Esophagus muscularis mucosa (tissue), 4 donors: ENCODE results near the gene AGMAT. TPM values are rescaled to one million over a fixed set of nuclear protein-coding genes. Genes with fewer than 3 reads are reported as not detected.
A peak's percentile ranks its signal among the peaks of the same experiment; 100 is the strongest.

ENCODE experiments used
- DNase-seq: peaks from one replicate; pipeline ENCODE4 v3.0.0-alpha.2; 2017; ENCODE audit errors: extremely low spot score
- H3K27ac ChIP-seq, 4 donors: fragments of 200-600 bp; sonication (generic); replicated peaks in 1 of 4; 1 replicate in 3 of 4; 2 replicates in 1 of 4; pipeline ENCODE4 v1.5.1; 2016 to 2019; ENCODE audit warnings: mild to moderate bottlenecking in 1 of 4
- H3K27me3 ChIP-seq, 4 donors: fragments of 200-600 bp; sonication (generic); one replicate each; pipeline versions ENCODE4 v1.5.1 to v1.6.0; 2016 to 2019
- H3K36me3 ChIP-seq, 4 donors: fragments of 200-600 bp; sonication (generic); one replicate each; pipeline ENCODE4 v1.5.1; 2016 to 2019
- H3K4me1 ChIP-seq, 4 donors: fragments of 200-600 bp; sonication (generic); one replicate each; pipeline ENCODE4 v1.5.1; 2016 to 2019
- H3K4me3 ChIP-seq, 4 donors: fragments of 200-600 bp; sonication (generic); 1 replicate in 2 of 4; 2 replicates in 2 of 4; pipeline ENCODE4 v1.5.1; 2016 to 2019; ENCODE audit warnings: mild to moderate bottlenecking in 4 of 4, moderate library complexity in 1 of 4
- H3K9me3 ChIP-seq, 4 donors: fragments of 200-600 bp; sonication (generic); 1 replicate in 3 of 4; 2 replicates in 1 of 4; pipeline ENCODE4 v1.5.1; 2016 to 2019
- EP300 ChIP-seq: sonication (generic); formaldehyde crosslinking; IDR thresholded peaks from one replicate; pipeline ENCODE4 v1.6.1; 2017; ENCODE audit warnings: antibody characterized with exemption
- POLR2A ChIP-seq: fragments of 450-650 bp; IDR thresholded peaks from one replicate; pipeline ENCODE4 v1.6.1; 2017; ENCODE audit warnings: antibody characterized with exemption, moderate library complexity, mild to moderate bottlenecking, low read depth
- POLR2AphosphoS5 ChIP-seq, 2 donors: sonication (generic); formaldehyde crosslinking; IDR thresholded peaks; one replicate each; pipeline ENCODE4 v1.6.1; 2017; ENCODE audit warnings: antibody characterized with exemption in 2 of 2
- WGBS: methylation state at CpG from one replicate; pipeline ENCODE4 v1.1.5; 2018; 5-methylcytosine and 5-hydroxymethylcytosine counted together
- intact Hi-C: fragments of 100-400 bp; cut with DNase I; formaldehyde crosslinking; loops from one replicate; pipeline ENCODE4 v1.15.1; 2023
- total RNA-seq, 4 donors: library from RNA; depleted of rRNA; stranded (reverse); fragments of >200 nt; gene quantifications; one replicate each; pipeline versions ENCODE4 v1.1.0 to v1.2.1, GENCODE V29; 2016
- TF ChIP-seq, protein P1 (sequence below), 3 experiments: fragments of 200-600 bp in 2 of 3; fragments of 450-650 bp in 1 of 3; sonication (generic) in 2 of 3; IDR thresholded peaks; one replicate each; pipeline ENCODE4 v1.5.1; 2017 to 2019; ENCODE audit warnings: antibody characterized with exemption in 3 of 3, mild to moderate bottlenecking in 2 of 3, moderate library complexity in 1 of 3

The AGMAT gene
- total RNA-seq, 4 donors from 2014 or later = not detected

DNA sequence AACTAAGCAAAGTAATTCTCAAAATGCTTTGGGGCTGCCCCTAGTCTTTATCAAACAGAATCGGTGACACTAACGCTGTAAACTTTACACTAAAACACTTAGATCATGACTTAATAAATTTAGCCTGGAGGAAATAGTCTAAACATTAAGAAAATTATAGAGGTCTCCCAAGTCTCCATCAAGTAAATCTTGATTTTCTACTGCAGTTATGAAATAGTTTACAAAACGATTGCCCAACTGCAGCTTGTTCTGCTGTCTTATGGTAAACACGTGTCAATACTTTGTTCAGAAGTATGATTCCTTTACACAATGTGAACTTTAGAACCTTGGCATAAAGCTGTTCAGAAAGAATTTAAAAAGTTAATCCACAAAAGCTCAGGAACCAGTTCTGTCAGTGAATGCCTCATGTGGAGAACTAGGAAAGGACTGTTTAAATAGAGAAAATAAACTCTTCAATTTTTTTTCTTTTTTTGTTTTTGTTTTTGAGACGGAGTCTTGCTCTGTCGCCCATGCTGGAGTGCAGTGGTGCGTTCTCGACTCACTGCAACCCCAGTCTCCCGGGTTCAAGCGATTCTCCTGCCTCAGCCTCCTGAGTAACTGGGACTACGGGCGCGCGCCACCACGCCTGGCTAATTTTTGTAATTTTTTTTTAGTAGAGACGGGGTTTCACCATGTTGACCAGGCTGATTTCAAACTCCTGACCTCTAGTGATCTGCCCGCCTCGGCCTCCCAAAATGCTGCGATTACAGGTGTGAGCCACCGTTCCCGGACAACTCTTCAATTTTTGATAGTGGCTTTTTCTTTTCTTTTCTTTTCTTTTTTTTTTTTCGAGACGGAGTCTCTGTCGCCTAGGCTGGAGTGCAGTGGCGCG, 34.0 kb upstream of the AGMAT start:
- DNase-seq = no peak
- H3K27me3 ChIP-seq = no peaks in the 10 kb centered on the region
- H3K4me1 ChIP-seq = peaks cover 45 to 65% (median 60%) of the 10 kb centered on the region in 4 donors
- no peaks in the 10 kb centered on the region for H3K36me3 ChIP-seq
- H3K4me3 ChIP-seq = peak overlapping the region; percentile 68 to 90 (median 82)
- H3K9me3 ChIP-seq = no peaks in the 10 kb centered on the region
- intact Hi-C loops = loop anchor here (5.0 kb wide), 1 partner anchor 92 kb away; the partner anchor contains the start of gene DNAJC16
- H3K27ac ChIP-seq = peak overlapping the region; percentile 91 to 97 (median 95)
- WGBS = 75% methylated on average over 26 of the region's 26 CpGs
- no peak for TF ChIP-seq POLR2A
- TF ChIP-seq EP300 = no peak
- TF ChIP-seq POLR2AphosphoS5 (IDR thresholded peaks at IDR 0.05) = peak in 1 of 2 donors; percentile 20
- TF ChIP-seq, protein P1, sequence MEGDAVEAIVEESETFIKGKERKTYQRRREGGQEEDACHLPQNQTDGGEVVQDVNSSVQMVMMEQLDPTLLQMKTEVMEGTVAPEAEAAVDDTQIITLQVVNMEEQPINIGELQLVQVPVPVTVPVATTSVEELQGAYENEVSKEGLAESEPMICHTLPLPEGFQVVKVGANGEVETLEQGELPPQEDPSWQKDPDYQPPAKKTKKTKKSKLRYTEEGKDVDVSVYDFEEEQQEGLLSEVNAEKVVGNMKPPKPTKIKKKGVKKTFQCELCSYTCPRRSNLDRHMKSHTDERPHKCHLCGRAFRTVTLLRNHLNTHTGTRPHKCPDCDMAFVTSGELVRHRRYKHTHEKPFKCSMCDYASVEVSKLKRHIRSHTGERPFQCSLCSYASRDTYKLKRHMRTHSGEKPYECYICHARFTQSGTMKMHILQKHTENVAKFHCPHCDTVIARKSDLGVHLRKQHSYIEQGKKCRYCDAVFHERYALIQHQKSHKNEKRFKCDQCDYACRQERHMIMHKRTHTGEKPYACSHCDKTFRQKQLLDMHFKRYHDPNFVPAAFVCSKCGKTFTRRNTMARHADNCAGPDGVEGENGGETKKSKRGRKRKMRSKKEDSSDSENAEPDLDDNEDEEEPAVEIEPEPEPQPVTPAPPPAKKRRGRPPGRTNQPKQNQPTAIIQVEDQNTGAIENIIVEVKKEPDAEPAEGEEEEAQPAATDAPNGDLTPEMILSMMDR (IDR thresholded peaks at IDR 0.05) = no peak

DNA sequence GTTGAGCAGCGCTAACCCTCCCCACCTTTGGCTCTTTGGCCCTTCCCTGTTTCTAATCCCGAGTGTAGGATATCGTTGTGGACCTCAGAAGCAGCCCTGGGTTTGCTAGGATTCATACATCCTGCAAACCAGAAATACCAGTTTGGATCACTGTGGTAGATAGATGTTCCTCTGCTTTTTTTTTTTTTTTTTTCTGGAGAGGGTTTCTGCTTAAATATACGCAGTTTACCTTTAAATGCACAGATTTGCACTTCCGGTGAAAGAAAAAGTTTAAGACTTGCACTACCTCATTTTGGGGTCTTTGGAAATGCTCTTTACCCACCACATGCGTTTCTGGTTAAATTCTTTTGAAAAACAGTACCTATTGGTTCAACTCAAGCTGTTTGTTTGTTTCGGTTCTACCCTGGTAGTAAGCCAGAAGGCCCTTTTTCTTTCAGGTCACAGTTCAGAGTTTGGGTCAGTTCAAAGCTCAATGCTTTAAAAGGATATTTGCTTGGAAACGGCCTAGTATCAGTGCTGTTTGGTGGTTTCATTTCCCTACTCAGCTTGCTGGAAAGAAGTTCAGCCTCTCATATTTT, 33.3 kb upstream of the AGMAT start:
- WGBS = 2% methylated on average over 8 of the region's 8 CpGs
- Histone ChIP-seq H3K36me3 (no peaks in the 10 kb centered on the region), H3K4me1 (peaks cover 45 to 59% (median 57%) of the 10 kb centered on the region in 4 donors), H3K4me3 (peak overlapping the region; percentile 68 to 90 (median 82)), H3K27ac (peak overlapping the region; percentile 91 to 97 (median 95)), H3K27me3 (no peaks in the 10 kb centered on the region), H3K9me3 (no peaks in the 10 kb centered on the region)
- intact Hi-C loops = loop anchor here (5.0 kb wide), 1 partner anchor 91 kb away; the partner anchor contains the start of gene DNAJC16
- no peak for TF ChIP-seq POLR2A
- TF ChIP-seq, protein P1 (IDR thresholded peaks at IDR 0.05) = no peak
- TF ChIP-seq EP300 = no peak
- no peak for TF ChIP-seq POLR2AphosphoS5 (IDR thresholded peaks at IDR 0.05)
- no peak for DNase-seq

DNA sequence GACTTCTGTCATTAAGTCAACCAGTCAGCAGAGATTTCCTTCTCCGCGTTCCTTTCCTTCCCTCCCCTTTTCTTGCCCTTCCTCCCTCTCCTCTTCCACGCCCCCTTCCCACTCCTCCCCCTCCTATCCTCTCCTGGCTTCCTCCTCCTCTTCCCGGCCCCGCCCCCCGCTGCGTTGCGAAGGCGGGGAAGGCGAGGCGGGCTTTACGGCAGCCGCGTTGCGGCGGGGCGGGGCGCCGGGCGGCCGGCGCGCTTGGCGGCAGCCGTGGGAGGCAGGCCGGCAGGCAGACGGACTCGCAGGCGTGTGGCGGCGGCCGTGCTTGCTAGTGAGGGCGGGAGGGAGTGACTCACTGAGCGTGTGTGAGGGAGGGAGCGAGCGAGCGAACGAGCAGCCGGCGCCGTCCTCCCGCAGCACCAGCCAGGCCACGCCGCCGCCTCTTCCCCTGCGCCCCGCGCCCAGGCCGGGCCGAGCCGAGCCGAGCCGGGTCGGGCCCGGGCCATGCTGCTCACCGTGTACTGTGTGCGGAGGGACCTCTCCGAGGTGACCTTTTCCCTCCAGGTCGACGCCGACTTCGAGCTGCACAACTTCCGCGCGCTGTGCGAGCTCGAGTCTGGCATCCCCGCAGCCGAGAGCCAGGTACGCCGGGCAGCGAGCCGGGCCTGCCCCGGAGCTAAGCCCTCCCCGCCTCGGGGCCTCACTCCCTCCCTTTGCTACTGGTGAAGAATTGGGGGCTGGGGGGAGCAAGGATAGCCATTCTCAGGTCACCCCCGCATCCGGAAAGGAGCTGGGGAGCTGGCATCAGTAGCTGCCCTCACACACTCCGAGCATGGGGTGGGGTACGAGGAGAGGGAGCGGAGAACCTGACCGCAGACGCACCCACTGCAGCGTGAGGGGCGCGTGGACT, 32.6 kb upstream of the AGMAT start, which contains the start of gene DDI2:
TSS of gene DDI2 (plus strand) at position 286 of the 904 bp plus-strand sequence. CDS start at position 499, 213 bp downstream.
- TF ChIP-seq, protein P1 (IDR thresholded peaks at IDR 0.05) = no peak
- TF ChIP-seq POLR2A (peak; percentile 70), EP300 (no peak), POLR2AphosphoS5 (IDR thresholded peaks at IDR 0.05) (peak; percentile 74 to 91)
- peak within 1 kb of the TSS; percentile 68 to 90 (median 82) for H3K4me3 ChIP-seq
- intact Hi-C loops = loop anchor here (5.0 kb wide), 1 partner anchor 90 kb away; the partner anchor contains the start of gene DNAJC16
- DNase-seq = peak; percentile 99
- H3K27ac ChIP-seq = peak within 1 kb of the TSS; percentile 91 to 97 (median 95)
- H3K4me1 ChIP-seq = peaks cover 39 to 52% (median 51%) of the 10 kb centered on the region in 4 donors
- no peaks in the 10 kb centered on the region for H3K9me3 ChIP-seq
- H3K36me3 ChIP-seq = no peaks in the 10 kb centered on the region
- H3K27me3 ChIP-seq = no peaks in the 10 kb centered on the region
- WGBS = under 1% methylated on average over 25 of the region's 86 CpGs

DNA sequence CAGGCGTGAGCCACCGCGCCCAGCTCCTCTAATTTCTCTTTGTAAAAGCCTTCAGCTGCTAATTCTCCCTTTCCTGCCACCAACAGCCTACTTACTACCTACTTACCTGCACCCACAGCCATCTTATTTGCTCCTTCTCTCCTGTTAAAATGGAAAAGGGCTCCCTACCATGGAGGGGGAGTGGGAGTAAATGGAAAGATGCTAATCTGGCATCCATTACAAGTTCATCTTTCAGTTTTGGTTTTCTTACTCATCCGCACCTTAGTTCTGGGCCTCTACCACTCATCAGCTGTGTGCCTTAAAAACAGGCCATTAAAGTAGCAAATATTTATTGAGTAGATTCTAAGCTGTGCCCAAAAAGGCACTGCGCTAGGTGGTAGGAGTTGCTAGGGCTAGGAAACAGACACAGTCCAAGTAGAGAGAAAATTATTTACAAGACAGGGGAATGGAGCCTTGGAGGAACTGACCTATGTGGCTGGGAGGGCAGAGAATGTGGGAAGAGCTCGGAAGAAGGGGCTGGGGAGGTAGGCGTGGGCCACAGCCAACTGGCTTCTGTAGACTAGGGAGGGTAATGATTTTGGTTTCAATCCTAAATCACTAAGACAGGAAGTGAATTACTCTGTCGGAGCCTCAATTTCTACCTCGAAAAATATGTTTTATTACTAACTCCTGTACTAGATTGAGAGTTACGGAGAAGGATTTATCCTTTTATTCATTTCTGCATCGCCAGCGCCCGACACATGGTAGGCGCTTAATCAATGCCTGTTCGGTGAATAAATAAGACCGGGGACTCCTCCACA, 31.7 kb upstream of the AGMAT start:
- Histone ChIP-seq H3K27me3 (no peaks in the 10 kb centered on the region), H3K27ac (peak overlapping the region; percentile 91 to 97 (median 95)), H3K36me3 (no peaks in the 10 kb centered on the region), H3K4me1 (peaks cover 34 to 44% (median 43%) of the 10 kb centered on the region in 4 donors), H3K4me3 (peak overlapping the region; percentile 68 to 90 (median 82)), H3K9me3 (no peaks in the 10 kb centered on the region)
- intact Hi-C loops = loop anchor here (5.0 kb wide), 1 partner anchor 89 kb away; the partner anchor contains the start of gene DNAJC16
- 24% methylated on average over 16 of the region's 16 CpGs for WGBS
- TF ChIP-seq POLR2A = no peak
- TF ChIP-seq POLR2AphosphoS5 (IDR thresholded peaks at IDR 0.05) = no peak
- TF ChIP-seq EP300 = no peak
- TF ChIP-seq, protein P1 (IDR thresholded peaks at IDR 0.05) = no peak
- no peak for DNase-seq
